Stomach (tissue), 9 donors: ENCODE measurements around the gene LRP6. TPM values are rescaled to one million over a fixed set of nuclear protein-coding genes. Genes with fewer than 3 reads are reported as not detected.
"Not testable (repeated sequence)": the region's sequence is repeated elsewhere in the genome, so short reads cannot be mapped to it uniquely, and the experiment has no call there.

ENCODE experiments used
- DNase-seq, 2 donors: peaks; one replicate each; pipeline versions ENCODE4 v3.0.0 to v3.0.0-alpha.2; 2013 to 2019
- H3K27ac ChIP-seq, 5 donors: fragments of 200-600 bp in 4 of 5; sonication (generic) in 4 of 5; one replicate each; pipeline ENCODE4 v1.5.1; 2013 to 2019; ENCODE audit warnings: mild to moderate bottlenecking in 1 of 5, moderate library complexity in 1 of 5
- H3K27me3 ChIP-seq, 3 donors: fragments of 200-600 bp; sonication (generic); one replicate each; pipeline ENCODE4 v1.5.1; 2017 to 2019; ENCODE audit warnings: mixed run types in 1 of 3
- H3K36me3 ChIP-seq, 4 donors: fragments of 200-600 bp; sonication (generic); 1 replicate in 3 of 4; 2 replicates in 1 of 4; pipeline ENCODE4 v1.5.1; 2016 to 2019
- H3K4me1 ChIP-seq, 4 donors: fragments of 200-600 bp; sonication (generic); one replicate each; pipeline ENCODE4 v1.5.1; 2016 to 2019
- H3K4me3 ChIP-seq, 4 donors: fragments of 200-600 bp; sonication (generic) in 3 of 4; one replicate each; pipeline ENCODE4 v1.5.1; 2016 to 2019; ENCODE audit warnings: mild to moderate bottlenecking in 1 of 4
- H3K9me3 ChIP-seq, 4 donors: fragments of 200-600 bp; sonication (generic); one replicate each; pipeline ENCODE4 v1.5.1; 2016 to 2019
- CTCF ChIP-seq, 7 experiments: fragments of 450-650 bp in 4 of 7; fragments of 200-600 bp in 3 of 7; sonication (generic) in 3 of 7; IDR thresholded peaks; one replicate each; pipeline ENCODE4 v1.5.1; 2016 to 2019; ENCODE audit warnings: antibody characterized with exemption in 7 of 7, control low read depth in 2 of 7, mild to moderate bottlenecking in 1 of 7
- EP300 ChIP-seq: sonication (generic); formaldehyde crosslinking; IDR thresholded peaks from one replicate; pipeline ENCODE4 v1.6.1; 2017; ENCODE audit warnings: antibody characterized with exemption
- POLR2A ChIP-seq, 4 donors: fragments of 450-650 bp; IDR thresholded peaks; one replicate each; pipeline ENCODE4 v1.6.1; 2016; ENCODE audit warnings: antibody characterized with exemption in 4 of 4, control low read depth in 2 of 4, mild to moderate bottlenecking in 1 of 4, moderate library complexity in 1 of 4
- POLR2AphosphoS5 ChIP-seq, 3 donors: sonication (generic); formaldehyde crosslinking; IDR thresholded peaks; one replicate each; pipeline ENCODE4 v1.6.1; 2016; ENCODE audit warnings: antibody characterized with exemption in 3 of 3
- WGBS, 5 donors: extraction: QIAGEN DNeasy Blood & Tissue Kit in 3 of 5; methylation state at CpG; one replicate each; pipeline versions ENCODE4 v1.1.5 to v1.1.7; 2013 to 2018; 5-methylcytosine and 5-hydroxymethylcytosine counted together
- intact Hi-C: fragments of 100-400 bp; cut with DNase I; formaldehyde crosslinking; loops from one replicate; pipeline ENCODE4 v1.15.1; 2023; ENCODE audit warnings: low total_unique reads
- polyA plus RNA-seq, 3 donors: library from polyadenylated mRNA; stranded (reverse); fragments of 200-250 nt; gene quantifications; one replicate each; pipeline ENCODE4 v1.2.3, GENCODE V29; 2013
- total RNA-seq, 5 donors: library from RNA; depleted of rRNA; stranded (reverse); fragments of >200 nt; gene quantifications; one replicate each; pipeline versions ENCODE4 v1.1.0 to v1.2.3, GENCODE V29; 2014 to 2016
- donor health status: healthy with polysubstance abuse.
- donor health status: Bipolar disorder and iron deficiency.
- donor health status: healthy.

The LRP6 gene
- total and polyA plus RNA-seq, 8 donors = 2.7 to 113 (median 36.8) TPM

GRCh38 chr12:12123036-12123604, 143.7 kb downstream of the LRP6 start:
- H3K36me3 ChIP-seq = peaks cover 4 to 79% (median 72%) of the 10 kb centered on the region in 4 donors
- intact Hi-C loops = no loop called here

GRCh38 chr12:12121061-12121460, 145.8 kb downstream of the LRP6 start:
- Histone ChIP-seq H3K27me3 (no peaks in the 10 kb centered on the region), H3K4me1 (no peaks in the 10 kb centered on the region), H3K4me3 (no peak overlapping the region), H3K27ac (no peak overlapping the region), H3K9me3 (no peaks in the 10 kb centered on the region), H3K36me3 (peaks cover 4 to 60% (median 59%) of the 10 kb centered on the region in 4 donors)
- 77 to 84% (median 82%) methylated on average over 5 of the region's 5 CpGs for WGBS, 5 donors
- no peak for TF ChIP-seq POLR2A (IDR thresholded peaks at IDR 0.05)
- TF ChIP-seq EP300 = no peak
- TF ChIP-seq POLR2AphosphoS5 (IDR thresholded peaks at IDR 0.05) = no peak
- TF ChIP-seq CTCF (IDR thresholded peaks at IDR 0.05) = no peak
- DNase-seq = no peak
- intact Hi-C loops = no loop called here

More at GRCh38 chr12:12123036-12123604, 143.7 kb downstream of the LRP6 start:
- DNase-seq = no peak
- H3K9me3 ChIP-seq = no peaks in the 10 kb centered on the region
- WGBS, 5 donors = 73 to 89% (median 83%) methylated on average over 3 of the region's 3 CpGs
- no peak overlapping the region for H3K4me3 ChIP-seq
- no peaks in the 10 kb centered on the region for H3K4me1 ChIP-seq
- TF ChIP-seq EP300 (no peak), CTCF (IDR thresholded peaks at IDR 0.05) (no peak), POLR2AphosphoS5 (IDR thresholded peaks at IDR 0.05) (no peak), POLR2A (IDR thresholded peaks at IDR 0.05) (no peak)
- H3K27ac ChIP-seq = peak overlapping the region in 1 of 5 donors; percentile 35
- no peaks in the 10 kb centered on the region for H3K27me3 ChIP-seq

GRCh38 chr12:12116677-12117076, 150.2 kb downstream of the LRP6 start:
- no peaks in the 10 kb centered on the region for H3K4me1 ChIP-seq
- H3K4me3 ChIP-seq = no peak overlapping the region
- H3K27ac ChIP-seq = no peak overlapping the region
- TF ChIP-seq CTCF (IDR thresholded peaks at IDR 0.05) (no peak), EP300 (no peak), POLR2A (IDR thresholded peaks at IDR 0.05) (no peak), POLR2AphosphoS5 (IDR thresholded peaks at IDR 0.05) (no peak)
- intact Hi-C loops = no loop called here
- H3K27me3 ChIP-seq = no peaks in the 10 kb centered on the region
- H3K9me3 ChIP-seq = no peaks in the 10 kb centered on the region
- no peak for DNase-seq
- H3K36me3 ChIP-seq = peaks cover 4 to 34% (median 27%) of the 10 kb centered on the region in 4 donors
- 75 to 91% (median 83%) methylated on average over 2 of the region's 2 CpGs for WGBS, 5 donors

- H3K4me1 ChIP-seq = no peaks in the 10 kb centered on the region
- TF ChIP-seq POLR2A (IDR thresholded peaks at IDR 0.05) (no peak), EP300 (no peak), CTCF (IDR thresholded peaks at IDR 0.05) (no peak), POLR2AphosphoS5 (IDR thresholded peaks at IDR 0.05) (no peak)
- 83 to 90% (median 88%) methylated on average over 4 of the region's 4 CpGs for WGBS, 5 donors
These were observed 151.3 kb downstream of the LRP6 start for GRCh38 chr12:12115514-12115913.

GRCh38 chr12:12110923-12111555, 155.8 kb downstream of the LRP6 start:
- intact Hi-C loops, DNase-seq, H3K4me1 ChIP-seq, H3K27me3 ChIP-seq, H3K27ac ChIP-seq: not testable (repeated sequence)
- Histone ChIP-seq H3K36me3 (peaks cover 0 to 20% (median 9%) of the 10 kb centered on the region in 4 donors), H3K4me3 (peak overlapping the region in 1 of 4 donors; percentile 30), H3K9me3 (peaks cover 3 to 27% (median 16%) of the 10 kb centered on the region in 4 donors)
- WGBS, 5 donors = 81 to 98% (median 91%) methylated on average over 30 to 37 of the region's 37 CpGs

More at GRCh38 chr12:12115514-12115913, 151.3 kb downstream of the LRP6 start:
- H3K4me3 ChIP-seq = no peak overlapping the region
- no peak overlapping the region for H3K27ac ChIP-seq
- no peak for DNase-seq
- no peaks in the 10 kb centered on the region for H3K9me3 ChIP-seq
- intact Hi-C loops = no loop called here
- H3K27me3 ChIP-seq = no peaks in the 10 kb centered on the region
- H3K36me3 ChIP-seq = peaks cover 0 to 23% (median 15%) of the 10 kb centered on the region in 4 donors
